Measurements from ENCODE around the gene ZMIZ1. TPM values are rescaled to one million over a fixed set of nuclear protein-coding genes. Genes with fewer than 3 reads are reported as not detected.
A peak's percentile ranks its signal among the peaks of the same experiment; 100 is the strongest.

ZMIZ1 gene
- polyA plus RNA-seq, 2 of the 4 experiments (the other 2 are of a cell fraction), result 8.1 to 30.3 TPM

GRCh38 chr10:79108728-79109127 lies 40.0 kb downstream of the ZMIZ1 start:
- DNase-seq (ENCODE audit: low read depth in 1 of 2, low spot score in 1 of 2) (no peak), FAIRE-seq (no peak), ATAC-seq (no peak)
- Histone ChIP-seq H3K27ac (peak overlapping the region in 1 of 2 experiments; percentile 92; a peak in 3 of 6 replicates), H3K9me3 (no peaks in the 10 kb centered on the region), H3K4me3 (no peak overlapping the region), H3K4me1 (peaks cover 100% of the 10 kb centered on the region), H3K4me2 (no peak overlapping the region)
- WGBS (ENCODE audit: missing lambda C conversion rate), result 62% methylated on average over 4 of the region's 6 CpGs
- ChIA-PET CTCF (interaction anchor here (1.2 to 8.7 kb wide), 2 partner anchors 10 to 88 kb away, joined by 3 to 65 read pairs; no protein-coding TSS in a partner anchor), POLR2A (interaction anchor here (1.0 kb wide), 1 partner anchor 18 kb away, joined by 3 read pairs; no protein-coding TSS in a partner anchor)
- TF ChIP-seq FOXS1 (CRISPR knock-in tag; IDR thresholded peaks at IDR 0.05) (no peak), BCL3 (IDR thresholded peaks at IDR 0.05) (no peak), ESRRA (IDR thresholded peaks at IDR 0.05; ENCODE audit: borderline replicate concordance, low read length) (no peak), ATOH8 (CRISPR knock-in tag; IDR thresholded peaks at IDR 0.05; ENCODE audit: low read depth) (no peak), ZFP36 (IDR thresholded peaks at IDR 0.05; ENCODE audit: borderline replicate concordance, partially characterized antibody) (no peak), KDM1A (IDR thresholded peaks at IDR 0.05; ENCODE audit: low read depth) (no peak), HDAC2 (IDR thresholded peaks at IDR 0.05) (no peak), TP53 (CRISPR knock-in tag; IDR thresholded peaks at IDR 0.05) (no peak), FOSL2 (IDR thresholded peaks at IDR 0.05) (no peak), FOSL2 (CRISPR knock-in tag; IDR thresholded peaks at IDR 0.05) (no peak)

- ChIA-PET POLR2A (interaction anchor here (0.6 to 1.0 kb wide), 2 partner anchors 40 to 41 kb away, joined by 3 read pairs; no protein-coding TSS in a partner anchor), CTCF (interaction anchor here (0.8 to 10.6 kb wide), 8 partner anchors 9 to 900 kb away, joined by 3 to 56 read pairs (median 4); no protein-coding TSS in a partner anchor)
- TF ChIP-seq ATOH8 (CRISPR knock-in tag; IDR thresholded peaks at IDR 0.05; ENCODE audit: low read depth), result 0 out of 2 replicates have a peak, but pooled peaks have one; percentile 25
- peak; percentile 30; the same call in 1 of the 3 replicates for TF ChIP-seq SMC3 (IDR thresholded peaks at IDR 0.05)
- TF ChIP-seq HOXA7 (CRISPR knock-in tag; IDR thresholded peaks at IDR 0.05), result peak; percentile 25; the same call in 1 of the 2 replicates
- TF ChIP-seq FOSL2 (IDR thresholded peaks at IDR 0.05), result 0 out of 2 replicates have a peak, but pooled peaks have one; percentile 12
- TF ChIP-seq FOSL2 (CRISPR knock-in tag; IDR thresholded peaks at IDR 0.05), result no peak; the same call in 1 of the 2 replicates
- TF ChIP-seq GATA3 (IDR thresholded peaks at IDR 0.05; ENCODE audit: borderline replicate concordance), result peak; percentile 51; the same call in 1 of the 2 replicates
- TF ChIP-seq RARB (CRISPR knock-in tag; IDR thresholded peaks at IDR 0.05), result no peak
- peak in 1 of 2 experiments; percentile 48; a peak in 1 of 5 replicates for TF ChIP-seq JUN (IDR thresholded peaks at IDR 0.05)
- TF ChIP-seq POLR2AphosphoS2 (conservative IDR thresholded peaks at IDR 0.05; ENCODE audit: low read length), result no peak
- TF ChIP-seq, protein P1, sequence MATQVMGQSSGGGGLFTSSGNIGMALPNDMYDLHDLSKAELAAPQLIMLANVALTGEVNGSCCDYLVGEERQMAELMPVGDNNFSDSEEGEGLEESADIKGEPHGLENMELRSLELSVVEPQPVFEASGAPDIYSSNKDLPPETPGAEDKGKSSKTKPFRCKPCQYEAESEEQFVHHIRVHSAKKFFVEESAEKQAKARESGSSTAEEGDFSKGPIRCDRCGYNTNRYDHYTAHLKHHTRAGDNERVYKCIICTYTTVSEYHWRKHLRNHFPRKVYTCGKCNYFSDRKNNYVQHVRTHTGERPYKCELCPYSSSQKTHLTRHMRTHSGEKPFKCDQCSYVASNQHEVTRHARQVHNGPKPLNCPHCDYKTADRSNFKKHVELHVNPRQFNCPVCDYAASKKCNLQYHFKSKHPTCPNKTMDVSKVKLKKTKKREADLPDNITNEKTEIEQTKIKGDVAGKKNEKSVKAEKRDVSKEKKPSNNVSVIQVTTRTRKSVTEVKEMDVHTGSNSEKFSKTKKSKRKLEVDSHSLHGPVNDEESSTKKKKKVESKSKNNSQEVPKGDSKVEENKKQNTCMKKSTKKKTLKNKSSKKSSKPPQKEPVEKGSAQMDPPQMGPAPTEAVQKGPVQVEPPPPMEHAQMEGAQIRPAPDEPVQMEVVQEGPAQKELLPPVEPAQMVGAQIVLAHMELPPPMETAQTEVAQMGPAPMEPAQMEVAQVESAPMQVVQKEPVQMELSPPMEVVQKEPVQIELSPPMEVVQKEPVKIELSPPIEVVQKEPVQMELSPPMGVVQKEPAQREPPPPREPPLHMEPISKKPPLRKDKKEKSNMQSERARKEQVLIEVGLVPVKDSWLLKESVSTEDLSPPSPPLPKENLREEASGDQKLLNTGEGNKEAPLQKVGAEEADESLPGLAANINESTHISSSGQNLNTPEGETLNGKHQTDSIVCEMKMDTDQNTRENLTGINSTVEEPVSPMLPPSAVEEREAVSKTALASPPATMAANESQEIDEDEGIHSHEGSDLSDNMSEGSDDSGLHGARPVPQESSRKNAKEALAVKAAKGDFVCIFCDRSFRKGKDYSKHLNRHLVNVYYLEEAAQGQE (IDR thresholded peaks at IDR 0.05), result no peak
- TF ChIP-seq EP300 (IDR thresholded peaks at IDR 0.05), result peak in 1 of 2 experiments; percentile 21; a peak in 1 of 5 replicates
- 0 out of 2 replicates have a peak, but pooled peaks have one; percentile 32 for TF ChIP-seq E2F6 (IDR thresholded peaks at IDR 0.05; ENCODE audit: borderline replicate concordance, low read depth)
- TF ChIP-seq, protein P2, sequence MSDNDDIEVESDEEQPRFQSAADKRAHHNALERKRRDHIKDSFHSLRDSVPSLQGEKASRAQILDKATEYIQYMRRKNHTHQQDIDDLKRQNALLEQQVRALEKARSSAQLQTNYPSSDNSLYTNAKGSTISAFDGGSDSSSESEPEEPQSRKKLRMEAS (IDR thresholded peaks at IDR 0.05), result peak; percentile 73
- peak; percentile 15 to 31; a peak in 2 of 5 replicates for TF ChIP-seq RAD21 (conservative IDR thresholded peaks at IDR 0.05 in 1 of 2, IDR thresholded peaks at IDR 0.05 in 1 of 2)
- WGBS (ENCODE audit: missing lambda C conversion rate), result 3% methylated on average over 5 of the region's 5 CpGs
- H3K4me3 ChIP-seq, result no peak overlapping the region
- no peaks in the 10 kb centered on the region for H3K9me3 ChIP-seq
- ATAC-seq, result peak; percentile 38 to 79; a peak in 4 of 6 replicates
- peaks cover 100% of the 10 kb centered on the region for H3K4me1 ChIP-seq
- H3K4me2 ChIP-seq, result peak overlapping the region; percentile 78
- peak; percentile 83 to 85 for DNase-seq (ENCODE audit: low read depth in 1 of 2, low spot score in 1 of 2)
- H3K27ac ChIP-seq, result peak overlapping the region; percentile 91 to 92
- FAIRE-seq, result no peak
Measured at GRCh38 chr10:79111427-79111826, 42.7 kb downstream of the ZMIZ1 start.
